ENCODE results near the gene ASRGL1. TPM values are rescaled to one million over a fixed set of nuclear protein-coding genes. Genes with fewer than 3 reads are reported as not detected.

The ASRGL1 gene
- total RNA-seq, 1 donor from 2014 or later, result 6.7 TPM

DNA sequence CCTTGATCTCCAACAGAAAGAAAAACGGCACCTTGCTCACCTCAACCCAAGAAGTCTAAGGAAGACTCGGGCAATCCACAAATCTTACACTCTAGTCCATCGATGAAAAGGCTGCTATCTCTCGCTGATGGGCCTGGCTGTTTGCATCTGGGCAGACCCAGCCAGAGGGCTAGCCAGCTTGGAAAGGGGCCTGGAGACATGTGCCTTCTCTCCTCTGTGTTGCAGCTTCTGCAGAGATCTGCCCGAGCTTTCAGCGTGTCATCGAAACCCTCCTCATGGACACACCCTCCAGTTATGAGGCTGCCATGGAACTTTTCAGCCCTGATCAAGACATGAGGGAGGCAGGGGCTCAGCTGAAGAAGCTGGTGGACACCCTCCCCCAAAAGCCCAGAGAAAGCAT, 84.7 kb downstream of the ASRGL1 start:
- H3K27me3 Mint-ChIP-seq (ENCODE audit: low read depth), result no peaks in the 10 kb centered on the region
- H3K4me3 Mint-ChIP-seq, result no peak overlapping the region
- H3K4me1 Mint-ChIP-seq, result peaks cover 56% of the 10 kb centered on the region
- H3K36me3 Mint-ChIP-seq, result no peaks in the 10 kb centered on the region
- no peaks in the 10 kb centered on the region for H3K9me3 Mint-ChIP-seq
- H3K27ac Mint-ChIP-seq, result peak overlapping the region; percentile 85
- no peak for DNase-seq (ENCODE audit: low spot score in 2 of 2, unreplicated experiment in 2 of 2)
- TF ChIP-seq, protein P1, sequence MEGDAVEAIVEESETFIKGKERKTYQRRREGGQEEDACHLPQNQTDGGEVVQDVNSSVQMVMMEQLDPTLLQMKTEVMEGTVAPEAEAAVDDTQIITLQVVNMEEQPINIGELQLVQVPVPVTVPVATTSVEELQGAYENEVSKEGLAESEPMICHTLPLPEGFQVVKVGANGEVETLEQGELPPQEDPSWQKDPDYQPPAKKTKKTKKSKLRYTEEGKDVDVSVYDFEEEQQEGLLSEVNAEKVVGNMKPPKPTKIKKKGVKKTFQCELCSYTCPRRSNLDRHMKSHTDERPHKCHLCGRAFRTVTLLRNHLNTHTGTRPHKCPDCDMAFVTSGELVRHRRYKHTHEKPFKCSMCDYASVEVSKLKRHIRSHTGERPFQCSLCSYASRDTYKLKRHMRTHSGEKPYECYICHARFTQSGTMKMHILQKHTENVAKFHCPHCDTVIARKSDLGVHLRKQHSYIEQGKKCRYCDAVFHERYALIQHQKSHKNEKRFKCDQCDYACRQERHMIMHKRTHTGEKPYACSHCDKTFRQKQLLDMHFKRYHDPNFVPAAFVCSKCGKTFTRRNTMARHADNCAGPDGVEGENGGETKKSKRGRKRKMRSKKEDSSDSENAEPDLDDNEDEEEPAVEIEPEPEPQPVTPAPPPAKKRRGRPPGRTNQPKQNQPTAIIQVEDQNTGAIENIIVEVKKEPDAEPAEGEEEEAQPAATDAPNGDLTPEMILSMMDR (IDR thresholded peaks at IDR 0.05; ENCODE audit: unreplicated experiment), result no peak

DNA sequence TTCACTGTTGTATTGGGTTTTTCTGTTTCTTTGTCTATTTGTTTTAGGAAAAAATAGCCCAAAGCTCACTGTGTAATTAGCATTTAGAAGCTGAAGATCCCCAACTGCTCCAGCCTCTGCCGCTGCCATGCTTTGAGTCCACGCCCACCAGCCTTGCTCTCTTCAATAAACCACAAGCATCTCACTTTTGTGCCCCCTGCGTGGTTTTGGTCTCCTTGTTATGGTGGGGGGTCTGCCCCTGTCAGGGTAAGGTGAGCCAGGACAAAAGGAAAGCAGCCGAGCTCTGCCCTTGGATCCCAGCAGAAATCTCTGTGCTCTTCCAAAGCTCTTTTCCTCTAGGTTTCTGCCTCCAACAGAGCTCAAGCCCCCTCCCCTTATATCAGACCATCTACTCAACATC, 85.8 kb downstream of the ASRGL1 start:
- TF ChIP-seq, protein P1 (IDR thresholded peaks at IDR 0.05; ENCODE audit: unreplicated experiment), result no peak
- H3K4me3 Mint-ChIP-seq, result peak overlapping the region; percentile 40
- DNase-seq (ENCODE audit: low spot score in 2 of 2, unreplicated experiment in 2 of 2), result no peak
- H3K9me3 Mint-ChIP-seq, result no peaks in the 10 kb centered on the region
- peak overlapping the region; percentile 92 for H3K27ac Mint-ChIP-seq
- no peaks in the 10 kb centered on the region for H3K27me3 Mint-ChIP-seq (ENCODE audit: low read depth)
- H3K4me1 Mint-ChIP-seq, result peaks cover 61% of the 10 kb centered on the region
- H3K36me3 Mint-ChIP-seq, result no peaks in the 10 kb centered on the region

DNA sequence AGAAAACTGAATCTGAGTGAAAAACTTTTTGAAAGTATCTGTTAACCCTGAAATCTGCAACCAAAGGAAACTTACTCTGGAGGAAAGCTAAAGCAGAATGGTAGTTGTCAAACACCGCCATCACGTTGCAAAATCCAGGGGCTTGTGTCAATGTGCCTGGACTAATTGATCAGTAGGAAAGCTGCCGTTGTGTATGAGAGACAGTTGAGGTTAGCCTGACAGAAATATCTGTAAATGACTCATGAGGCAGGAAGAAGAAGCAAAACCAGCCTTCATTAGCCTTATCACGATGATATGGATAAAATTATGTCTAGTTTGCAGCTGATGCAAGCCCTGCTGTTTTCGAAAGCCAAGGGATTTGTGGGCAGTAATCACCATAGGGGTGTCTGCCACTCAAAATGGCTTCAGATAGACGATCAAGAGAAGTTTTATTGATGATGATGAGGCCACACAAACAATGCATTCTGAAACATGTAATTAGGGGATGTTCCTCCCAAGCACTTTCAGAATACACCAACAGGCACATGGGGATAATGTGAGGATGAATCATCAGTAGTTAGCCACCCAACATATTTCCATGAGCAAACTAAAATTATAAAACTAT, 90.5 kb downstream of the ASRGL1 start:
- TF ChIP-seq, protein P1 (IDR thresholded peaks at IDR 0.05; ENCODE audit: unreplicated experiment), result no peak
- H3K36me3 Mint-ChIP-seq, result no peaks in the 10 kb centered on the region
- no peak for DNase-seq (ENCODE audit: low spot score in 2 of 2, unreplicated experiment in 2 of 2)
- H3K9me3 Mint-ChIP-seq, result peaks cover 6% of the 10 kb centered on the region
- no peak overlapping the region for H3K4me3 Mint-ChIP-seq
- H3K27me3 Mint-ChIP-seq (ENCODE audit: low read depth), result no peaks in the 10 kb centered on the region
- peak overlapping the region; percentile 90 for H3K27ac Mint-ChIP-seq
- peaks cover 69% of the 10 kb centered on the region for H3K4me1 Mint-ChIP-seq

DNA sequence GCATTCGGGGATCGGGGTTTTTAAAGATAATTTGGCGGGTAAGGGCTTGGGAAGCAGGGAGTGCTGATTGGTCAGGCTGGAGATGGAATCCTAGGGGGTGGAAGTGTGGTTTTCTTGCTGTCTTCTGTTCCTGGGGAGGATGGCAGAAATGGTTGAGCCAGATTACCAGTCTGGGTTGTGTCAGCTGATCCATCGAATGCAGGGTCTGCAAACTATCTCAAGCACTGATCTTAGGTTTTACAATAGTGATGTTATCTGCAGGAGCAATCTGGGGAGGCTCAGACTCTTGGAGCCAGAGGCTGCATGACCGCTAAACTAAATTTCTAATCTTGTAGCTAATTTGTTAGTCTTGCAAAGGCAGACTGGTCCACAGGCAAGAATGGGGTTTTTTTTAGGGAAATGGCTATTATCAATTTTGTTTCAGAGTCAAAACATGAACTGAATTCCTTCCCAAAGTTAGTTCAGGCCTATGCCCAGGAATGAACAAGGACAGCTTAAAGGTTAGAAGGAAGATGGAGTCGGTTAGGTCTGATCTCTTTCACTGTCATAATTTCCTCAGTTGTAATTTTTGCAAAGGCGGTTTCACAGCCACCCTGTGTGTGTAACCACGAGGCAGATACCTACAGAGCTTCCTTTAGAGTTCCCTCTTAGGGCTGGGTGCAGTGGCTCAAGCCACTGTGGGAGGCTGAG, 91.8 kb downstream of the ASRGL1 start:
- Mint-ChIP-seq H3K9me3 (peaks cover 6% of the 10 kb centered on the region), H3K4me3 (no peak overlapping the region), H3K27me3 (ENCODE audit: low read depth) (no peaks in the 10 kb centered on the region), H3K4me1 (peaks cover 67% of the 10 kb centered on the region), H3K27ac (peak overlapping the region; percentile 60), H3K36me3 (no peaks in the 10 kb centered on the region)
- TF ChIP-seq, protein P1 (IDR thresholded peaks at IDR 0.05; ENCODE audit: unreplicated experiment), result no peak
- no peak for DNase-seq (ENCODE audit: low spot score in 2 of 2, unreplicated experiment in 2 of 2)

DNA sequence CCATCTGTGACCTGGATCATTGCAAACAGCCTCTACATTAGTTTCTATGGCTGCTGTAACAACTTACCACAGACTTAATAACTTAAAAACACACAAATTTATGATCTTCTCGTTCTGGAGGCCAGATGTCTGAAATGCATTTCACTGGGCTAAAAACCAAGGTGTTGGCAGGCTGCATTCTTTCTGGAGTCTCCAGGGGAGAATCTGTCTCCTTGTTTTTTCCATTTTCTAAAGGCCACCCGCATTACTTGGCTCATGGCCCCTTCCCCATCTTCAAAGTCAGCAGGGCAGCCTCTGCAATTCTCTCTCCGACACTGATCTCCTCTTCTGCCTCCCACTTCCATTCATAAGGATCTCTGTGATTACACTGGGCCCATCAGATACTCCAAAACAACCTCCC, 93.2 kb downstream of the ASRGL1 start:
- no peaks in the 10 kb centered on the region for H3K27me3 Mint-ChIP-seq (ENCODE audit: low read depth)
- TF ChIP-seq, protein P1 (IDR thresholded peaks at IDR 0.05; ENCODE audit: unreplicated experiment), result no peak
- H3K36me3 Mint-ChIP-seq, result no peaks in the 10 kb centered on the region
- H3K4me3 Mint-ChIP-seq, result no peak overlapping the region
- peaks cover 63% of the 10 kb centered on the region for H3K4me1 Mint-ChIP-seq
- H3K27ac Mint-ChIP-seq, result peak overlapping the region; percentile 81
- DNase-seq (ENCODE audit: low spot score in 2 of 2, unreplicated experiment in 2 of 2), result no peak
- H3K9me3 Mint-ChIP-seq, result peaks cover 6% of the 10 kb centered on the region
